Stomach smooth muscle (tissue), 2 donors: ENCODE results near the gene RAPGEF1.

ENCODE experiments used
- H3K27ac ChIP-seq: one replicate; pipeline ENCODE4 v1.7.0; 2013; ENCODE audit warnings: mild to moderate bottlenecking, low read length, inconsistent platforms
- H3K27me3 ChIP-seq, 2 donors: one replicate each; pipeline ENCODE4 v1.7.0; 2013; ENCODE audit warnings: low read length in 2 of 2; ENCODE audit not compliant: insufficient read depth in 2 of 2, control insufficient read depth in 1 of 2
- H3K36me3 ChIP-seq, 2 donors: one replicate each; pipeline ENCODE4 v1.7.0; 2013; ENCODE audit warnings: low read length in 2 of 2; ENCODE audit not compliant: control insufficient read depth in 2 of 2, insufficient read depth in 2 of 2
- H3K4me1 ChIP-seq: one replicate; pipeline ENCODE4 v1.7.0; 2013; ENCODE audit warnings: low read length; ENCODE audit not compliant: control insufficient read depth, insufficient read depth
- H3K4me3 ChIP-seq, 2 donors: one replicate each; pipeline ENCODE4 v1.7.0; 2013; ENCODE audit warnings: low read length in 2 of 2
- H3K9ac ChIP-seq, 2 donors: one replicate each; pipeline ENCODE4 v1.7.0; 2013; ENCODE audit warnings: low read length in 2 of 2, mild to moderate bottlenecking in 1 of 2
- H3K9me3 ChIP-seq, 2 donors: one replicate each; pipeline ENCODE4 v1.7.0; 2013; ENCODE audit warnings: low read length in 2 of 2; ENCODE audit not compliant: control insufficient read depth in 2 of 2
- donor health status: healthy.
- donor health status: Pancreatic carcinoma.

Gene RAPGEF1

GRCh38 chr9:131574730-131575640, 164.9 kb downstream of the RAPGEF1 start:
- Histone ChIP-seq H3K9ac (no peak overlapping the region), H3K36me3 (peaks cover 13 to 27% of the 10 kb centered on the region in 2 donors), H3K4me3 (no peak overlapping the region), H3K9me3 (no peaks in the 10 kb centered on the region), H3K27ac (no peak overlapping the region), H3K4me1 (no peaks in the 10 kb centered on the region), H3K27me3 (no peaks in the 10 kb centered on the region)

DNA sequence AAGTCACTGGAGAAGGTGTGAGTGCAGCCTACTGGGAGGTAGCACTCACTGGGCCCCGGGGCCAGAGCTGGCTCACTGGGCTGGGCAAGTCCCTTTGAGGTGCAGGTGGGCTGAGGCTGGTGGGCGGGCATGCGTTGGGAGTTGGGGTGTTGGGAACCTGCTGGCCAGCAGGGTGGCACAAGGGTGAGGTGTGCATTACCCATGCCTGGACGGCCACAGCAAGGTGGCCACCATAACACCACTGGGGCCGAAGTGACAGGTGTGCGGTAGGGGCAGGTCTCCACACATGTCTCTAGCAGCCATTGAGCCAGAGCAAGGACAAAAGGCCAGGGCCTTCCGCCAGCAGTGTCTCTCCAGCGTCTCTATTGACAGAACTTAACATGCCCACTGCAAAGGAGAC, 172.0 kb downstream of the RAPGEF1 start:
- peaks cover 0 to 5% of the 10 kb centered on the region in 2 donors for H3K36me3 ChIP-seq
- H3K9me3 ChIP-seq, result no peaks in the 10 kb centered on the region
- H3K9ac ChIP-seq, result no peak overlapping the region
- no peak overlapping the region for H3K27ac ChIP-seq
- H3K4me1 ChIP-seq, result no peaks in the 10 kb centered on the region
- H3K27me3 ChIP-seq, result no peaks in the 10 kb centered on the region
- no peak overlapping the region for H3K4me3 ChIP-seq

- no peak overlapping the region for H3K9ac ChIP-seq
- H3K27ac ChIP-seq, result no peak overlapping the region
- H3K9me3 ChIP-seq, result no peaks in the 10 kb centered on the region
- no peaks in the 10 kb centered on the region for H3K36me3 ChIP-seq
- no peak overlapping the region for H3K4me3 ChIP-seq
- H3K27me3 ChIP-seq, result no peaks in the 10 kb centered on the region
- H3K4me1 ChIP-seq, result no peaks in the 10 kb centered on the region
These were observed 173.7 kb downstream of the RAPGEF1 start for GRCh38 chr9:131566158-131566557.

DNA sequence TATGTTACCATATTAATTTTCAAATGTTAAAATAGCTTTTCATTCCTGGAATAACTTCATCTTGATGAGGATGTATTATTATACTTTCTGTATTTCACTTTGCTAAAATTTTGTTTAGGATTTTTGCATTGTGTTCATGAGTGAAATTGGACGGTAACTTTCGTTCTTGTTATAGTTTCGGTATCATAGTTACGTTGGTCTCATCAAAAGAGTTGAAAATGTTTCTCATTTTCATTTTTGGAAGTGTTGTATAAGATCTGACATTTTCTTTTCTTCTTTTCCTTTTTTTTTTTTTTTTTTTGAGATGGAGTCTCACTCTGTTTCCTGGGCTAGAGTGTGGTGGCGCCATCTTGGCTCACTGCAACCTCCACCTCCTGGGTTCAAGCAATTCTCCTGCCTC, 174.5 kb downstream of the RAPGEF1 start:
- H3K9me3 ChIP-seq, result no peaks in the 10 kb centered on the region
- H3K36me3 ChIP-seq, result no peaks in the 10 kb centered on the region
- no peak overlapping the region for H3K4me3 ChIP-seq
- no peak overlapping the region for H3K27ac ChIP-seq
- no peaks in the 10 kb centered on the region for H3K4me1 ChIP-seq
- no peak overlapping the region for H3K9ac ChIP-seq
- H3K27me3 ChIP-seq, result no peaks in the 10 kb centered on the region

- Histone ChIP-seq H3K27me3 (no peaks in the 10 kb centered on the region), H3K4me1 (no peaks in the 10 kb centered on the region)
These were observed 177.6 kb downstream of the RAPGEF1 start for GRCh38 chr9:131562032-131562959.

DNA sequence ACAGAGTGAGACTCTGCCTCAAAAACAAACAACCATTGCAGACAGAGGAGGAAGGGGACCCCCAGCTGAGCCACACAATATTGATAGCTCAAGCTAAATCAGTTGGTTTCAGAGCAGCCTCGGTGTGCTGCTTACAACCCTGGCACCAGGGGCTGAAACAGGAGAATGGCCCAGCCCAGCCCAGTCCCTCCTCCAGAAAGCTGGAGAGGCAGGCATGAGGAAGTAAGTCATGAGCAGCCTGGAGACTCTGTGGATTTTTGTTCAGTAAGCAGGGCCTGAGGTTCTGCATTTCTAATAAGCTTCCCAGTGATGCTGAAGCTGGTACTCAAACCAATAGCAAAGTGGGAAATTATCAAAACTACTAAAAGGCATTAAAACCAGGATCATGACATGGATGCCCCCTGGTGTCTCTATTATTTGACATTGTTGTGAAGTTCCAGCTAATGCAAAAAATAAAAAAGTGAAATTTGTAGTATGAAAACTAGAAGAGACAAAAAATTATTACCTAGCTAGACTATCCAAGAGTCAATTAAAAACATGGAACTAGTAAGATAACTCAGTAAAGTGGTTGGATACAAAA, 180.4 kb downstream of the RAPGEF1 start:
- no peaks in the 10 kb centered on the region for H3K4me1 ChIP-seq
- H3K27ac ChIP-seq, result no peak overlapping the region
- no peaks in the 10 kb centered on the region for H3K9me3 ChIP-seq
- no peak overlapping the region for H3K9ac ChIP-seq
- no peaks in the 10 kb centered on the region for H3K36me3 ChIP-seq
- peaks cover 11 to 16% of the 10 kb centered on the region in 2 donors for H3K27me3 ChIP-seq
- no peak overlapping the region for H3K4me3 ChIP-seq

More at GRCh38 chr9:131562032-131562959, 177.6 kb downstream of the RAPGEF1 start:
- H3K36me3 ChIP-seq, result no peaks in the 10 kb centered on the region
- H3K9ac ChIP-seq, result no peak overlapping the region
- no peaks in the 10 kb centered on the region for H3K9me3 ChIP-seq
- no peak overlapping the region for H3K4me3 ChIP-seq
- no peak overlapping the region for H3K27ac ChIP-seq

DNA sequence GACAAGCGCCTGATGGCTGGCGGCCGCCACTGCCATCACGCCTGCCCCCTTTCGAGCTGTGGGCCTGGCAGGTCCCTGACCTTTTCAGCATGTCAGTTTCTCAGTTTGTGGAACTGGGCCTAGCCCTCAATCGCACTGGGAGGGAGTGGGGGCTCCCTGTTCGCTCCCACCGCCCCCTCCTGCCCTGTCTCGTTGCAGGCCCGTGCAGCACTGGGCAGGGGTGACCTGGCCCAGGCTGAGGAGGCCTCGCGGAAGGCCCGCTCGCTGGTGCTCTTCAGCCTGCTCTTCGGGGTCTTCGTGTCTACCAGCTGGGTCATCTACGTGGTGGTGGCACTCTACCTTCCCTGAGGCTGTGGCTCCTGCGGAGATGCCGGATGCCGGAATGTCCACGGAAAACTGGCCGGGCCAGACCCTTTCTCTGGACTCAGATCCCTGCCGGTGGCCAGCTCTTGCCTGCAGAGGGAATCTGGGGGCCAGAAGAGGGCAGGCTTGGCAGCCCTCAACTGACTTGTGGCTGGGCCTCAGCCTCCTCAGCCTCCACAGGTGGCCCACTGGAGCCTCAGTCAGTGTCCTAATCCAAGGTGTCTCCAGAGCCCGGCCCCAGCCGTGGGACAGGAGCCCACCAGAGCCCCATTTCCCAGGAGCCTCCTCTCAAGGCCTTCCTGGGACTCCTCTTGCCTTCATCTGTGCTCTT, 181.9 kb downstream of the RAPGEF1 start:
- H3K36me3 ChIP-seq, result no peaks in the 10 kb centered on the region
- H3K9ac ChIP-seq, result no peak overlapping the region
- H3K27me3 ChIP-seq, result peaks cover 20 to 30% of the 10 kb centered on the region in 2 donors
- H3K4me1 ChIP-seq, result no peaks in the 10 kb centered on the region
- H3K27ac ChIP-seq, result no peak overlapping the region
- no peak overlapping the region for H3K4me3 ChIP-seq
- no peaks in the 10 kb centered on the region for H3K9me3 ChIP-seq

- Histone ChIP-seq H3K36me3 (no peaks in the 10 kb centered on the region), H3K9me3 (no peaks in the 10 kb centered on the region), H3K27me3 (peaks cover 20 to 30% of the 10 kb centered on the region in 2 donors), H3K9ac (no peak overlapping the region), H3K27ac (no peak overlapping the region), H3K4me1 (no peaks in the 10 kb centered on the region), H3K4me3 (no peak overlapping the region)
These were observed 183.8 kb downstream of the RAPGEF1 start for GRCh38 chr9:131555841-131556673.

GRCh38 chr9:131554843-131555351, 185.0 kb downstream of the RAPGEF1 start:
- peaks cover 21 to 30% of the 10 kb centered on the region in 2 donors for H3K27me3 ChIP-seq
- no peak overlapping the region for H3K27ac ChIP-seq
- H3K4me3 ChIP-seq, result no peak overlapping the region
- H3K9ac ChIP-seq, result no peak overlapping the region
- H3K36me3 ChIP-seq, result no peaks in the 10 kb centered on the region
- no peaks in the 10 kb centered on the region for H3K4me1 ChIP-seq
- no peaks in the 10 kb centered on the region for H3K9me3 ChIP-seq
